Stimulated activated CD4-positive, alpha-beta T cell treated with anti-CD3 and anti-CD28 coated beads, Interleukin-1b, Interleukin-23, amount 100 ng/mL, for 1 hour (primary cell): ENCODE measurements around the gene ZNF605.
"Not testable (repeated sequence)": the region's sequence is repeated elsewhere in the genome, so short reads cannot be mapped to it uniquely, and the experiment has no call there.

ENCODE experiments used
- DNase-seq, 2 donors: peaks; one replicate each; pipeline ENCODE4 v3.0.0-alpha.2; 2020; ENCODE audit warnings: low read depth in 2 of 2

The ZNF605 gene

GRCh38 chr12:132948146-132949066 lies 7.7 kb downstream of the ZNF605 start:
- no peak for DNase-seq

GRCh38 chr12:132946246-132946820 lies 9.8 kb downstream of the ZNF605 start:
- DNase-seq, result no peak

- DNase-seq, result no peak
These were observed 10.3 kb downstream of the ZNF605 start for GRCh38 chr12:132945806-132946205.

- no peak for DNase-seq
These were observed 13.5 kb downstream of the ZNF605 start for GRCh38 chr12:132942611-132943010.

GRCh38 chr12:132941336-132941954 lies 14.7 kb downstream of the ZNF605 start:
- DNase-seq, result no peak

- no peak for DNase-seq
These were observed 15.9 kb downstream of the ZNF605 start for GRCh38 chr12:132940071-132940719.

- DNase-seq, result not testable (repeated sequence)
These were observed 17.3 kb downstream of the ZNF605 start for GRCh38 chr12:132938807-132939206.

- DNase-seq, result no peak
These were observed 18.6 kb downstream of the ZNF605 start for GRCh38 chr12:132937476-132937875.

- DNase-seq, result not testable (repeated sequence)
These were observed 19.2 kb downstream of the ZNF605 start for GRCh38 chr12:132936921-132937320.

- no peak for DNase-seq
These were observed 19.9 kb downstream of the ZNF605 start for GRCh38 chr12:132936163-132936562.

- no peak for DNase-seq
These were observed 29.7 kb downstream of the ZNF605 start for GRCh38 chr12:132926415-132926833.

GRCh38 chr12:132925597-132926414 lies 30.3 kb downstream of the ZNF605 start:
- no peak for DNase-seq

GRCh38 chr12:132924356-132924755 lies 31.8 kb downstream of the ZNF605 start:
- DNase-seq, result no peak

- no peak for DNase-seq
These were observed 32.7 kb downstream of the ZNF605 start for GRCh38 chr12:132923356-132923909.

- DNase-seq, result no peak
These were observed 33.4 kb downstream of the ZNF605 start for GRCh38 chr12:132922676-132923075.

GRCh38 chr12:132921685-132922084 lies 34.4 kb downstream of the ZNF605 start:
- no peak for DNase-seq

GRCh38 chr12:132918680-132919079 lies 37.4 kb downstream of the ZNF605 start:
- no peak for DNase-seq

GRCh38 chr12:132909030-132909368 lies 47.1 kb downstream of the ZNF605 start:
- no peak for DNase-seq

GRCh38 chr12:132908145-132909029 lies 47.7 kb downstream of the ZNF605 start:
- peak; percentile 86 to 87 for DNase-seq

- not testable (repeated sequence) for DNase-seq
These were observed 48.3 kb downstream of the ZNF605 start for GRCh38 chr12:132907789-132908144.
